T-helper 2 cell treated with Interferon-gamma antibody and Interleukin-4, amounts not matched to agents 100 ng/mL and 5 ng/mL, for 36 hours (primary cell): Measurements from ENCODE around the gene RYR3. TPM values are rescaled to one million over a fixed set of nuclear protein-coding genes. Genes with fewer than 3 reads are reported as not detected.

ENCODE experiments used
- intact Hi-C: fragments of 100-400 bp; cut with micrococcal nuclease; formaldehyde crosslinking; loops from one replicate; pipeline ENCODE4 v1.15.1; 2023
- total RNA-seq: library from RNA; stranded (reverse); gene quantifications from 2 replicates; pipeline ENCODE4 v1.2.3, GENCODE V29; 2022

Gene RYR3
- total RNA-seq, 1 donor from 2014 or later: not detected

GRCh38 chr15:33639456-33639855, 328.7 kb downstream of the RYR3 start:
- intact Hi-C loops: no loop called here

- intact Hi-C loops: no loop called here
These were observed 329.2 kb downstream of the RYR3 start for GRCh38 chr15:33639978-33640377.

GRCh38 chr15:33641069-33641468, 330.3 kb downstream of the RYR3 start:
- intact Hi-C loops: no loop called here

- intact Hi-C loops: no loop called here
These were observed 333.5 kb downstream of the RYR3 start for GRCh38 chr15:33644304-33644703.

GRCh38 chr15:33646744-33647143, 336.0 kb downstream of the RYR3 start:
- intact Hi-C loops: no loop called here

- intact Hi-C loops: no loop called here
These were observed 338.6 kb downstream of the RYR3 start for GRCh38 chr15:33649217-33649933.

- intact Hi-C loops: no loop called here
These were observed 344.1 kb downstream of the RYR3 start for GRCh38 chr15:33654860-33655259.

GRCh38 chr15:33655488-33655887, 344.7 kb downstream of the RYR3 start:
- intact Hi-C loops: no loop called here

- intact Hi-C loops: no loop called here
These were observed 345.4 kb downstream of the RYR3 start for GRCh38 chr15:33656168-33656567.

GRCh38 chr15:33660151-33660550, 349.4 kb downstream of the RYR3 start:
- intact Hi-C loops: no loop called here

GRCh38 chr15:33662014-33662413, 351.2 kb downstream of the RYR3 start:
- intact Hi-C loops: no loop called here

- intact Hi-C loops: no loop called here
These were observed 354.2 kb downstream of the RYR3 start for GRCh38 chr15:33664947-33665346.

- intact Hi-C loops: no loop called here
These were observed 359.8 kb downstream of the RYR3 start for GRCh38 chr15:33670567-33670966.

- intact Hi-C loops: no loop called here
These were observed 360.7 kb downstream of the RYR3 start for GRCh38 chr15:33671456-33671855.

GRCh38 chr15:33675246-33675645, 364.5 kb downstream of the RYR3 start:
- intact Hi-C loops: no loop called here

- intact Hi-C loops: no loop called here
These were observed 366.6 kb downstream of the RYR3 start for GRCh38 chr15:33677238-33677830.

GRCh38 chr15:33678176-33678575, 367.4 kb downstream of the RYR3 start:
- intact Hi-C loops: no loop called here

GRCh38 chr15:33678602-33679001, 367.8 kb downstream of the RYR3 start:
- intact Hi-C loops: no loop called here

GRCh38 chr15:33679061-33679460, 368.3 kb downstream of the RYR3 start:
- intact Hi-C loops: no loop called here

GRCh38 chr15:33680336-33680735, 369.6 kb downstream of the RYR3 start:
- intact Hi-C loops: no loop called here

GRCh38 chr15:33693166-33693800, 382.5 kb downstream of the RYR3 start:
- intact Hi-C loops: no loop called here

- intact Hi-C loops: no loop called here
These were observed 387.4 kb downstream of the RYR3 start for GRCh38 chr15:33698126-33698525.

- intact Hi-C loops: no loop called here
These were observed 388.4 kb downstream of the RYR3 start for GRCh38 chr15:33699145-33699544.
